H1 (cell line): ENCODE measurements around the gene PLEKHB1. TPM values are rescaled to one million over a fixed set of nuclear protein-coding genes. Genes with fewer than 3 reads are reported as not detected.

Experiments
- CTCF ChIA-PET: fragments of 300-600 bp; sonication (Branson Sonifier 250); formaldehyde crosslinking; loops from one replicate; lab custom pipeline; 2021; ENCODE audit not compliant: partially characterized antibody; lab: Charles Lee
- POLR2A ChIA-PET: fragments of 300-600 bp; sonication (Branson Sonifier 250); formaldehyde crosslinking; loops from one replicate; lab custom pipeline; 2021; ENCODE audit warnings: inconsistent platforms; ENCODE audit not compliant: partially characterized antibody; lab: Charles Lee
- DNase-seq, 2 experiments: peaks; one replicate each; pipeline versions ENCODE4 v3.0.0 to v3.0.0-alpha.2; 2010 to 2022; ENCODE audit warnings: low spot score in 2 of 2, low read depth in 1 of 2, mixed read lengths in 1 of 2
- FAIRE-seq: peaks from 2 replicates; lab custom pipeline; 2011; peaks lifted over from hg19 to GRCh38; lab: Jason Lieb, UNC
- H2AFZ ChIP-seq: 2 replicates; pipeline ENCODE4 v1.8.1; 2012; ENCODE audit warnings: low read length, inconsistent platforms
- H2AK5ac ChIP-seq: 2 replicates; pipeline ENCODE4 v1.6.1; 2013; ENCODE audit warnings: low read depth, low read length
- H2BK120ac ChIP-seq: replicated peaks from 2 replicates; pipeline ENCODE3; 2013; ENCODE audit warnings: low read depth, low read length, inconsistent platforms
- H2BK12ac ChIP-seq: 2 replicates; pipeline ENCODE4 v1.6.1; 2013; ENCODE audit warnings: low read depth, low read length
- H2BK15ac ChIP-seq: 2 replicates; pipeline ENCODE4 v1.6.1; 2013; ENCODE audit warnings: low read length
- H2BK20ac ChIP-seq: 2 replicates; pipeline ENCODE4 v1.6.1; 2013; ENCODE audit warnings: low read length
- H2BK5ac ChIP-seq: 2 replicates; pipeline ENCODE4 v1.6.1; 2013; ENCODE audit warnings: low read depth, low read length
- H3K14ac ChIP-seq: 2 replicates; pipeline ENCODE4 v1.6.1; 2013; ENCODE audit warnings: inconsistent platforms; ENCODE audit not compliant: insufficient read length
- H3K18ac ChIP-seq: 2 replicates; pipeline ENCODE4 v1.6.1; 2013; ENCODE audit warnings: low read length; ENCODE audit errors: extremely low read depth
- H3K23ac ChIP-seq: 2 replicates; pipeline ENCODE4 v1.6.1; 2013; ENCODE audit warnings: inconsistent platforms; ENCODE audit not compliant: insufficient read length
- H3K23me2 ChIP-seq: 2 replicates; pipeline ENCODE4 v1.6.1; 2013; ENCODE audit warnings: low read depth, low read length
- H3K27ac ChIP-seq: 2 replicates; pipeline ENCODE4 v1.6.1; 2011; ENCODE audit warnings: low read depth, low read length, inconsistent platforms
- H3K27me3 ChIP-seq, 4 experiments: replicated peaks in 1 of 4; 1 replicate in 1 of 4; 2 replicates in 3 of 4; pipeline versions ENCODE4 v1.6.1 to v1.8.1; 2011 to 2013; ENCODE audit warnings: low read length in 3 of 4, mild to moderate bottlenecking in 3 of 4, inconsistent platforms in 2 of 4, mixed read lengths in 2 of 4, moderate library complexity in 1 of 4; ENCODE audit not compliant: control insufficient read depth in 3 of 4, insufficient read depth in 3 of 4; ENCODE audit errors: extremely low read depth in 1 of 4
- H3K36me3 ChIP-seq, 4 experiments: 2 replicates each; pipeline versions ENCODE4 v1.6.1 to v1.8.1; 2011 to 2013; ENCODE audit warnings: mild to moderate bottlenecking in 4 of 4, low read length in 3 of 4, moderate library complexity in 2 of 4, control low read depth in 1 of 4, inconsistent platforms in 1 of 4; ENCODE audit not compliant: insufficient read depth in 4 of 4, control insufficient read depth in 2 of 4
- H3K4ac ChIP-seq: replicated peaks from 2 replicates; pipeline ENCODE3; 2013; ENCODE audit warnings: low read length, low read depth, mixed read lengths, inconsistent platforms; ENCODE audit not compliant: insufficient read length
- H3K4me1 ChIP-seq, 4 experiments: replicated peaks in 1 of 4; 1 replicate in 1 of 4; 2 replicates in 3 of 4; pipeline versions ENCODE4 v1.6.1 to v1.8.1; 2011 to 2013; ENCODE audit warnings: low read length in 3 of 4, inconsistent platforms in 2 of 4, mixed read lengths in 1 of 4; ENCODE audit not compliant: insufficient read depth in 4 of 4, control insufficient read depth in 3 of 4
- H3K4me2 ChIP-seq, 2 experiments: 2 replicates each; pipeline versions ENCODE4 v1.6.1 to v1.8.1; 2011 to 2013; ENCODE audit warnings: low read depth in 2 of 2, low read length in 2 of 2, control low read depth in 1 of 2, inconsistent platforms in 1 of 2, mild to moderate bottlenecking in 1 of 2; ENCODE audit not compliant: insufficient read depth in 1 of 2
- H3K4me3 ChIP-seq, 4 experiments: fragments of 200-600, 300-600 bp in 1 of 4; sonication (generic), shearing (Covaris generic), sonication (Bioruptor Twin) in 1 of 4; 2 replicates each; pipeline versions ENCODE4 v1.5.1 to v1.8.1; 2011 to 2016; ENCODE audit warnings: low read length in 4 of 4, low read depth in 3 of 4, control low read depth in 2 of 4, inconsistent platforms in 2 of 4, mild to moderate bottlenecking in 2 of 4, mixed read lengths in 1 of 4, moderate library complexity in 1 of 4; ENCODE audit not compliant: insufficient read depth in 2 of 4; ENCODE audit errors: extremely low read depth in 1 of 4
- H3K56ac ChIP-seq: replicated peaks from 2 replicates; pipeline ENCODE3; 2013; ENCODE audit warnings: low read depth, mild to moderate bottlenecking, mixed read lengths, low read length, inconsistent platforms; ENCODE audit not compliant: insufficient read length
- H3K79me1 ChIP-seq: 2 replicates; pipeline ENCODE4 v1.6.1; 2013; ENCODE audit warnings: low read depth, low read length, control low read depth
- H3K79me2 ChIP-seq, 2 experiments: 2 replicates each; pipeline versions ENCODE4 v1.6.1 to v1.8.1; 2012 to 2013; ENCODE audit warnings: low read length in 2 of 2, mild to moderate bottlenecking in 2 of 2, inconsistent platforms in 1 of 2; ENCODE audit not compliant: insufficient read depth in 2 of 2, control insufficient read depth in 1 of 2
- H3K9ac ChIP-seq, 4 experiments: replicated peaks in 1 of 4; 1 replicate in 1 of 4; 2 replicates in 3 of 4; pipeline versions ENCODE4 v1.6.1 to v1.8.1; 2011 to 2013; ENCODE audit warnings: low read depth in 3 of 4, low read length in 3 of 4, control low read depth in 2 of 4, mild to moderate bottlenecking in 2 of 4, moderate library complexity in 2 of 4, inconsistent platforms in 1 of 4; ENCODE audit errors: extremely low read depth in 1 of 4
- H3K9me3 ChIP-seq, 2 experiments: 2 replicates each; pipeline versions ENCODE4 v1.6.1 to v1.8.1; 2012 to 2013; ENCODE audit warnings: mild to moderate bottlenecking in 2 of 2, moderate library complexity in 2 of 2, control low read depth in 1 of 2, inconsistent platforms in 1 of 2, low read depth in 1 of 2, low read length in 1 of 2, mixed read lengths in 1 of 2; ENCODE audit not compliant: insufficient read depth in 2 of 2
- H4K20me1 ChIP-seq, 2 experiments: replicated peaks in 1 of 2; 2 replicates each; pipeline versions ENCODE3 to v1.8.1; 2011 to 2013; ENCODE audit warnings: inconsistent platforms in 2 of 2, low read length in 2 of 2, mild to moderate bottlenecking in 1 of 2; ENCODE audit not compliant: insufficient read depth in 2 of 2, control insufficient read depth in 1 of 2
- H4K5ac ChIP-seq: 2 replicates; pipeline ENCODE4 v1.6.1; 2013; ENCODE audit warnings: low read length, low read depth, mixed read lengths, inconsistent platforms; ENCODE audit not compliant: insufficient read length
- H4K8ac ChIP-seq: 2 replicates; pipeline ENCODE4 v1.8.0; 2013; ENCODE audit warnings: mild to moderate bottlenecking, moderate library complexity, low read length, inconsistent platforms; ENCODE audit not compliant: insufficient read depth; ENCODE audit errors: extremely low read depth
- H4K91ac ChIP-seq: replicated peaks from 2 replicates; pipeline ENCODE3; 2013; ENCODE audit warnings: low read length, mixed read lengths, inconsistent platforms; ENCODE audit not compliant: insufficient read length
- CHD2 ChIP-seq: IDR thresholded peaks from 2 replicates; pipeline ENCODE4 v1.6.1; 2012; ENCODE audit warnings: low read length, improper control_type of control experiment
- CTBP2 ChIP-seq: IDR thresholded peaks from 2 replicates; pipeline ENCODE4 v1.7.0; 2011; ENCODE audit warnings: borderline replicate concordance, mild to moderate bottlenecking, moderate library complexity, mixed read lengths, low read length; ENCODE audit not compliant: insufficient read depth, insufficient read length
- EGR1 ChIP-seq: IDR thresholded peaks from 2 replicates; pipeline ENCODE4 v1.6.1; 2011; ENCODE audit warnings: low read depth, low read length, borderline replicate concordance
- JUN ChIP-seq: IDR thresholded peaks from 2 replicates; pipeline ENCODE4 v1.6.1; 2011; ENCODE audit warnings: low read depth, mild to moderate bottlenecking, improper control_type of control experiment, low read length
- PHF8 ChIP-seq: fragments of 200-600 bp; sonication (generic); conservative IDR thresholded peaks from 2 replicates; pipeline ENCODE4 v1.7.1; 2012; ENCODE audit warnings: low read depth, mild to moderate bottlenecking, inconsistent platforms, low read length, moderate library complexity
- SIRT6 ChIP-seq: IDR thresholded peaks from one replicate; pipeline ENCODE4 v1.7.1; 2012; ENCODE audit warnings: low read length, inconsistent platforms
- SP4 ChIP-seq: IDR thresholded peaks from 2 replicates; pipeline ENCODE4 v1.6.1; 2012; ENCODE audit warnings: low read length, inconsistent platforms
- WGBS, 2 experiments: shearing (Covaris generic) in 1 of 2; methylation state at CpG; one replicate each; pipeline versions ENCODE4 v1.1.6 to v1.1.7; 2013 to 2015; ENCODE audit warnings: low lambda C conversion rate in 2 of 2, mixed read lengths in 2 of 2, inconsistent platforms in 1 of 2, low coverage in 1 of 2, missing lambda C conversion rate in 1 of 2; ENCODE audit not compliant: insufficient replicate concordance in 2 of 2, insufficient coverage in 1 of 2, insufficient read length in 1 of 2; ENCODE audit errors: extremely low coverage in 1 of 2, missing lambda C conversion rate in 1 of 2; 5-methylcytosine and 5-hydroxymethylcytosine counted together
- polyA plus RNA-seq, 7 experiments: library from polyadenylated mRNA; depleted of rRNA in 3 of 7; stranded (reverse) in 5 of 7; unstranded in 2 of 7; fragments of >200 nt in 5 of 7; fragments of 200-250 nt in 2 of 7; gene quantifications; 1 replicate in 5 of 7; 2 replicates in 1 of 7; 4 replicates in 1 of 7; pipeline versions ENCODE4 v1.2.1 to v1.2.3, GENCODE V29; 2011 to 2013; ENCODE audit warnings: missing spikeins in 2 of 7, mixed read lengths in 2 of 7
- total RNA-seq: library from RNA; stranded (reverse); fragmentation: NEBNext Ultra II Directional; extraction: Animal tissue kit (Norgen Biotek cat#: 25700); gene quantifications from 2 replicates; pipeline ENCODE4 v1.2.1, GENCODE V29; 2021

PLEKHB1 gene
- total and polyA plus RNA-seq, 2 of the 8 experiments (the other 6 are each of a cell fraction or from before 2014, with no cell fraction given): 14.8 to 24.5 TPM

- Histone ChIP-seq H3K4me1 (no peaks in the 10 kb centered on the region), H3K14ac (no peak overlapping the region), H2AK5ac (no peak overlapping the region), H3K56ac (no peak overlapping the region), H3K9me3 (no peaks in the 10 kb centered on the region), H3K23me2 (no peaks in the 10 kb centered on the region), H3K18ac (no peak overlapping the region), H2AFZ (no peak overlapping the region), H2BK120ac (no peak overlapping the region), H3K9ac (no peak overlapping the region), H3K79me2 (no peaks in the 10 kb centered on the region), H2BK20ac (no peak overlapping the region), H3K23ac (no peak overlapping the region), H3K79me1 (no peaks in the 10 kb centered on the region), H2BK5ac (no peak overlapping the region), H2BK12ac (no peak overlapping the region), H4K8ac (no peak overlapping the region), H3K27me3 (no peaks in the 10 kb centered on the region), H3K4ac (no peak overlapping the region), H3K4me2 (no peak overlapping the region), H3K27ac (no peak overlapping the region), H3K4me3 (no peak overlapping the region), H4K5ac (no peak overlapping the region), H4K20me1 (no peaks in the 10 kb centered on the region), H2BK15ac (no peak overlapping the region), H4K91ac (no peak overlapping the region), H3K36me3 (peaks cover 0 to 5% (median 2%) of the 10 kb centered on the region in 4 experiments; a peak in 1 of 8 replicates)
- TF ChIP-seq EGR1 (no peak), SIRT6 (no peak), CTBP2 (no peak), CHD2 (no peak), JUN (no peak), PHF8 (no peak), SP4 (no peak)
- CTCF ChIA-PET: interaction anchor here (0.5 to 1.4 kb wide), 3 partner anchors 19 to 216 kb away, joined by 3 to 5 read pairs (median 3); no protein-coding TSS in a partner anchor
- no peak for DNase-seq
- 87% methylated on average over 2 of the region's 2 CpGs; no CpG with 5 or more reads in 1 of the 2 experiments for WGBS, 2 experiments
- FAIRE-seq: no peak
- POLR2A ChIA-PET: interaction anchor here (0.6 to 1.2 kb wide), 2 partner anchors 39 to 183 kb away, joined by 3 read pairs; no protein-coding TSS in a partner anchor
These were observed 34.3 kb downstream of the PLEKHB1 start for GRCh38 chr11:73680687-73681086.
